Choroid plexus epithelial cell (primary cell): ENCODE measurements around the gene RFX8.
A peak's percentile ranks its signal among the peaks of the same experiment; 100 is the strongest.
"Not testable (repeated sequence)": the region's sequence is repeated elsewhere in the genome, so short reads cannot be mapped to it uniquely, and the experiment has no call there.

Experiments used
- DNase-seq: peaks from one replicate; pipeline ENCODE4 v3.0.0-alpha.2; 2010; ENCODE audit warnings: low read depth
- H3K4me3 ChIP-seq: 2 replicates; pipeline ENCODE4 v1.5.1; 2011; ENCODE audit warnings: low read depth, mild to moderate bottlenecking, control low read depth, low read length, moderate library complexity
- CTCF ChIP-seq: conservative IDR thresholded peaks from 2 replicates; pipeline ENCODE4 v1.5.1; 2011; ENCODE audit warnings: low read depth, mild to moderate bottlenecking, control low read depth, inconsistent platforms, low read length, moderate library complexity

RFX8 gene

GRCh38 chr2:101356521-101356920 lies 118.4 kb downstream of the RFX8 start:
- DNase-seq, result peak; percentile 39
- TF ChIP-seq CTCF, result no peak
- no peak overlapping the region for H3K4me3 ChIP-seq

- DNase-seq, result no peak
- TF ChIP-seq CTCF, result no peak
- no peak overlapping the region for H3K4me3 ChIP-seq
Measured at GRCh38 chr2:101356055-101356454, 118.9 kb downstream of the RFX8 start.

GRCh38 chr2:101355401-101356054 lies 119.4 kb downstream of the RFX8 start:
- TF ChIP-seq CTCF, result no peak
- no peak for DNase-seq
- H3K4me3 ChIP-seq, result no peak overlapping the region

GRCh38 chr2:101354420-101355311 lies 120.2 kb downstream of the RFX8 start:
- no peak overlapping the region for H3K4me3 ChIP-seq
- TF ChIP-seq CTCF, result no peak
- no peak for DNase-seq

- not testable (repeated sequence) for DNase-seq
Measured at GRCh38 chr2:101352631-101353030, 122.3 kb downstream of the RFX8 start.

GRCh38 chr2:101351207-101351606 lies 123.7 kb downstream of the RFX8 start:
- no peak for TF ChIP-seq CTCF
- no peak for DNase-seq
- no peak overlapping the region for H3K4me3 ChIP-seq

More at GRCh38 chr2:101352631-101353030, 122.3 kb downstream of the RFX8 start:
- H3K4me3 ChIP-seq, result not testable (repeated sequence)

- no peak overlapping the region for H3K4me3 ChIP-seq
- peak; percentile 83 for DNase-seq
- TF ChIP-seq CTCF, result peak; percentile 76
Measured at GRCh38 chr2:101349893-101350662, 124.8 kb downstream of the RFX8 start.
